GM19240 (cell line): ENCODE measurements around the gene ZNFX1.
"Not testable (repeated sequence)": the region's sequence is repeated elsewhere in the genome, so short reads cannot be mapped to it uniquely, and the experiment has no call there.

Experiments
- DNase-seq: peaks from one replicate; pipeline ENCODE4 v3.0.0; 2011; ENCODE audit warnings: low spot score; ENCODE audit not compliant: insufficient read length

ZNFX1 gene

GRCh38 chr20:49214571-49214970 lies 63.3 kb downstream of the ZNFX1 start:
- DNase-seq = no peak

- DNase-seq = no peak
These were observed 67.1 kb downstream of the ZNFX1 start for GRCh38 chr20:49210757-49211110.

- no peak for DNase-seq
These were observed 67.6 kb downstream of the ZNFX1 start for GRCh38 chr20:49210101-49210756.

GRCh38 chr20:49207076-49207475 lies 70.8 kb downstream of the ZNFX1 start:
- DNase-seq = no peak

GRCh38 chr20:49203746-49204145 lies 74.1 kb downstream of the ZNFX1 start:
- DNase-seq = no peak

GRCh38 chr20:49203011-49203410 lies 74.8 kb downstream of the ZNFX1 start:
- DNase-seq = no peak

GRCh38 chr20:49199729-49200293 lies 78.0 kb downstream of the ZNFX1 start:
- no peak for DNase-seq

- DNase-seq = not testable (repeated sequence)
These were observed 84.8 kb downstream of the ZNFX1 start for GRCh38 chr20:49192944-49193518.
